ENCODE measurements around the gene DRG1. TPM values are rescaled to one million over a fixed set of nuclear protein-coding genes. Genes with fewer than 3 reads are reported as not detected.

DRG1 gene
- polyA plus RNA-seq, 2 of the 4 experiments (the other 2 are of a cell fraction), result 77.5 to 90.4 TPM

DNA sequence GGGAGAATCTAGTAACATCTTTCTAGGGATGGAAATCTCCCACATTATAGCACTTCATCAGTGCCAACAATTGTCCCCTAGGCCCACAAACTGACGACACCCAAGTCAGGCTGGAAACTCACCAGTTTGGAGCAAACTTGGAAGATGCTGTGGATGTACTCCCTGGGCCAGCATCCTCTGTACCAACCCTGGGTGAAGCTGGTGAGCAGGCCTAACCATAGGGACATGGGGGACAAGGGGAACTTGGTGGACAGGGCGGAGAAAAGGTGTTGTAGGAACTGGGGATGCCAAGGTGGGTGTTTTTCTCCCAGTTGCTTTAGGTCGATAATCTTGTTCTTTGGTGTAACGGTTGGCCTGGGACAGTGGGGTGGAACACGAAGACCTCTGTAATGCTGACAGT, 42.2 kb downstream of the DRG1 start:
- no peaks in the 10 kb centered on the region for H3K4me1 ChIP-seq
- H3K4me3 ChIP-seq, result no peak overlapping the region
- FAIRE-seq (no peak), DNase-seq (ENCODE audit: low read depth in 1 of 2, low spot score in 1 of 2) (no peak), ATAC-seq (no peak)
- 96% methylated on average over 5 of the region's 5 CpGs for WGBS (ENCODE audit: missing lambda C conversion rate)
- H3K9me3 ChIP-seq, result no peaks in the 10 kb centered on the region
- no peak overlapping the region for H3K27ac ChIP-seq
- CTCF ChIA-PET, result interaction anchor here (2.1 kb wide), 1 partner anchor 10 kb away, joined by 7 read pairs; no protein-coding TSS in a partner anchor
- TF ChIP-seq RAD21 (conservative IDR thresholded peaks at IDR 0.05 in 1 of 2, IDR thresholded peaks at IDR 0.05 in 1 of 2) (no peak), HOXA7 (CRISPR knock-in tag; IDR thresholded peaks at IDR 0.05) (no peak), NFE2L2 (conservative IDR thresholded peaks at IDR 0.05; ENCODE audit: low read length) (no peak), ELK1 (IDR thresholded peaks at IDR 0.05; ENCODE audit: low read depth, low read length) (no peak), EHF (CRISPR knock-in tag; IDR thresholded peaks at IDR 0.05) (no peak), RNF2 (IDR thresholded peaks at IDR 0.05; ENCODE audit: borderline replicate concordance, low read depth) (no peak), CHD4 (IDR thresholded peaks at IDR 0.05; ENCODE audit: borderline replicate concordance) (no peak), FOSL2 (IDR thresholded peaks at IDR 0.05) (no peak), FOSL2 (CRISPR knock-in tag; IDR thresholded peaks at IDR 0.05) (no peak), HDAC2 (IDR thresholded peaks at IDR 0.05) (no peak), PHF8 (IDR thresholded peaks at IDR 0.05; ENCODE audit: borderline replicate concordance, low read depth) (no peak), JUN (IDR thresholded peaks at IDR 0.05) (no peak), REST (IDR thresholded peaks at IDR 0.05) (no peak), KDM1A (IDR thresholded peaks at IDR 0.05; ENCODE audit: low read depth) (no peak), MYC (IDR thresholded peaks at IDR 0.05; ENCODE audit: borderline replicate concordance, low read length) (no peak), FOSB (CRISPR knock-in tag; IDR thresholded peaks at IDR 0.05) (no peak), ZC3H11A (IDR thresholded peaks at IDR 0.05) (no peak)
- TF ChIP-seq, protein P1, sequence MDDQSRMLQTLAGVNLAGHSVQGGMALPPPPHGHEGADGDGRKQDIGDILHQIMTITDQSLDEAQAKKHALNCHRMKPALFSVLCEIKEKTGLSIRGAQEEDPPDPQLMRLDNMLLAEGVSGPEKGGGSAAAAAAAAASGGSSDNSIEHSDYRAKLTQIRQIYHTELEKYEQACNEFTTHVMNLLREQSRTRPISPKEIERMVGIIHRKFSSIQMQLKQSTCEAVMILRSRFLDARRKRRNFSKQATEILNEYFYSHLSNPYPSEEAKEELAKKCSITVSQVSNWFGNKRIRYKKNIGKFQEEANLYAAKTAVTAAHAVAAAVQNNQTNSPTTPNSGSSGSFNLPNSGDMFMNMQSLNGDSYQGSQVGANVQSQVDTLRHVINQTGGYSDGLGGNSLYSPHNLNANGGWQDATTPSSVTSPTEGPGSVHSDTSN (IDR thresholded peaks at IDR 0.05), result no peak
- TF ChIP-seq, protein P2, sequence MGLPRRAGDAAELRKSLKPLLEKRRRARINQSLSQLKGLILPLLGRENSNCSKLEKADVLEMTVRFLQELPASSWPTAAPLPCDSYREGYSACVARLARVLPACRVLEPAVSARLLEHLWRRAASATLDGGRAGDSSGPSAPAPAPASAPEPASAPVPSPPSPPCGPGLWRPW (IDR thresholded peaks at IDR 0.05), result no peak
- H3K4me2 ChIP-seq, result no peak overlapping the region
- POLR2A ChIA-PET, result interaction anchor here (0.6 kb wide), 1 partner anchor 42 kb away, joined by 4 read pairs; the partner anchor contains the start of gene DRG1

GRCh38 chr22:31442768-31443489, 43.5 kb downstream of the DRG1 start:
- DNase-seq (ENCODE audit: low read depth in 1 of 2, low spot score in 1 of 2) (no peak), FAIRE-seq (no peak), ATAC-seq (peak; percentile 49 to 61; a peak in 3 of 6 replicates)
- no peak overlapping the region for H3K4me3 ChIP-seq
- 97% methylated on average over 5 of the region's 5 CpGs for WGBS (ENCODE audit: missing lambda C conversion rate)
- no peaks in the 10 kb centered on the region for H3K9me3 ChIP-seq
- no peak overlapping the region for H3K4me2 ChIP-seq
- ChIA-PET CTCF (no interaction called here), POLR2A (no interaction called here)
- no peaks in the 10 kb centered on the region for H3K4me1 ChIP-seq
- no peak overlapping the region for H3K27ac ChIP-seq
- no peak for TF ChIP-seq REST (IDR thresholded peaks at IDR 0.05)
- no peak for TF ChIP-seq JUNB (IDR thresholded peaks at IDR 0.05)
- no peak for TF ChIP-seq MYC (IDR thresholded peaks at IDR 0.05; ENCODE audit: borderline replicate concordance, low read length)
- TF ChIP-seq HDAC2 (IDR thresholded peaks at IDR 0.05), result no peak
- TF ChIP-seq MAZ (IDR thresholded peaks at IDR 0.05; ENCODE audit: borderline replicate concordance, low read depth, low read length), result no peak
- TF ChIP-seq FOXS1 (CRISPR knock-in tag; IDR thresholded peaks at IDR 0.05), result no peak
- no peak for TF ChIP-seq ZFP36 (IDR thresholded peaks at IDR 0.05; ENCODE audit: borderline replicate concordance, partially characterized antibody)
- TF ChIP-seq BHLHE40 (IDR thresholded peaks at IDR 0.05; ENCODE audit: low read depth, low read length), result no peak
- TF ChIP-seq RCOR1 (IDR thresholded peaks at IDR 0.05; ENCODE audit: low read depth, low read length), result no peak
- TF ChIP-seq KDM1A (IDR thresholded peaks at IDR 0.05; ENCODE audit: low read depth), result no peak
- TF ChIP-seq RARB (CRISPR knock-in tag; IDR thresholded peaks at IDR 0.05), result no peak
- TF ChIP-seq HOXB5 (CRISPR knock-in tag; IDR thresholded peaks at IDR 0.05), result no peak
- TF ChIP-seq POLR2AphosphoS2 (conservative IDR thresholded peaks at IDR 0.05; ENCODE audit: low read length), result no peak

Data from A549 (cell line).